Endothelial cell of umbilical vein (primary cell): ENCODE measurements around the gene FAM53A. TPM values are rescaled to one million over a fixed set of nuclear protein-coding genes. Genes with fewer than 3 reads are reported as not detected.

Source experiments
- BruUV-seq: library from RNA; stranded (reverse); fragments of 400-500 nt; replicated peaks from 2 replicates; lab custom pipeline; 2021; lab: Mats Ljungman, UMichigan
- CTCF ChIA-PET: fragments of 300-600, 350-600 bp; sonication (Branson Sonifier 250); formaldehyde crosslinking; loops from one replicate; lab custom pipeline; 2021; ENCODE audit warnings: antibody characterized with exemption, inconsistent platforms; lab: Charles Lee
- POLR2A ChIA-PET: fragments of 300-600, 350-600 bp; sonication (Branson Sonifier 250); formaldehyde crosslinking; loops from one replicate; lab custom pipeline; 2021; ENCODE audit warnings: antibody characterized with exemption, inconsistent platforms; lab: Charles Lee
- DNase-seq: peaks from one replicate; pipeline ENCODE4 v3.0.0-alpha.2; 2011; ENCODE audit warnings: low read depth, low spot score
- FAIRE-seq: peaks from 2 replicates; lab custom pipeline; 2011; peaks lifted over from hg19 to GRCh38; lab: Jason Lieb, UNC
- H2AFZ ChIP-seq: 2 replicates; pipeline ENCODE4 v1.6.0; 2012; ENCODE audit warnings: low read depth, low read length, control low read depth, inconsistent platforms
- H3K27ac ChIP-seq: 2 replicates; pipeline ENCODE4 v1.5.1; 2011; ENCODE audit warnings: low read depth, mild to moderate bottlenecking, control low read depth, low read length, moderate library complexity; ENCODE audit not compliant: insufficient read depth
- H3K27me3 ChIP-seq, 2 experiments: 2 replicates each; pipeline versions ENCODE4 v1.6.0 to v1.6.1; 2011; ENCODE audit warnings: low read length in 2 of 2, mixed read lengths in 1 of 2; ENCODE audit not compliant: control insufficient read depth in 2 of 2, insufficient read depth in 2 of 2
- H3K36me3 ChIP-seq, 2 experiments: 2 replicates in 1 of 2; 3 replicates in 1 of 2; pipeline ENCODE4 v1.5.1; 2011; ENCODE audit warnings: low read length in 2 of 2, mild to moderate bottlenecking in 1 of 2, moderate library complexity in 1 of 2; ENCODE audit not compliant: control insufficient read depth in 2 of 2, insufficient read depth in 2 of 2; ENCODE audit errors: extremely low read depth in 1 of 2
- H3K4me1 ChIP-seq: 3 replicates; pipeline ENCODE4 v1.5.1; 2011; ENCODE audit warnings: mild to moderate bottlenecking, low read length; ENCODE audit not compliant: control insufficient read depth, insufficient read depth; ENCODE audit errors: extremely low read depth
- H3K4me2 ChIP-seq: 2 replicates; pipeline ENCODE4 v1.6.1; 2011; ENCODE audit warnings: low read length, control low read depth, mixed read lengths; ENCODE audit not compliant: insufficient read depth
- H3K4me3 ChIP-seq, 3 experiments: fragments of 200-600 bp in 1 of 3; sonication (generic), shearing (Covaris generic) in 1 of 3; replicated peaks in 1 of 3; 2 replicates each; pipeline ENCODE4 v1.5.1; 2011 to 2016; ENCODE audit warnings: control low read depth in 3 of 3, low read length in 3 of 3, mild to moderate bottlenecking in 2 of 3, inconsistent platforms in 1 of 3, low read depth in 1 of 3, moderate library complexity in 1 of 3; ENCODE audit not compliant: insufficient read depth in 1 of 3
- H3K79me2 ChIP-seq: 2 replicates; pipeline ENCODE4 v1.6.0; 2012; ENCODE audit warnings: low read length, inconsistent platforms; ENCODE audit not compliant: control insufficient read depth, insufficient read depth
- H3K9ac ChIP-seq: replicated peaks from 2 replicates; pipeline ENCODE3; 2011; ENCODE audit warnings: low read length, control low read depth; ENCODE audit not compliant: insufficient read depth; ENCODE audit errors: extremely low read depth
- H3K9me1 ChIP-seq: replicated peaks from 3 replicates; pipeline ENCODE4 v1.6.0; 2011; ENCODE audit warnings: mild to moderate bottlenecking, low read length; ENCODE audit not compliant: control insufficient read depth, insufficient read depth; ENCODE audit errors: extremely low read depth
- H3K9me3 ChIP-seq: replicated peaks from 2 replicates; pipeline ENCODE4 v1.5.1; 2012; ENCODE audit warnings: low read length, inconsistent platforms; ENCODE audit not compliant: control insufficient read depth, insufficient read depth
- H4K20me1 ChIP-seq: replicated peaks from 2 replicates; pipeline ENCODE3; 2011; ENCODE audit warnings: mild to moderate bottlenecking, low read length; ENCODE audit not compliant: control insufficient read depth, insufficient read depth; ENCODE audit errors: extremely low read depth
- CTCF ChIP-seq, 2 donors: IDR thresholded peaks; 1 replicate in 1 of 2; 2 replicates in 1 of 2; pipeline ENCODE4 v1.5.1; 2011; ENCODE audit warnings: low read length in 2 of 2, mild to moderate bottlenecking in 2 of 2, moderate library complexity in 2 of 2, control low read depth in 1 of 2, inconsistent platforms in 1 of 2, low read depth in 1 of 2; ENCODE audit not compliant: insufficient read depth in 1 of 2; ENCODE audit errors: extremely low read depth in 1 of 2
- EZH2 ChIP-seq: IDR thresholded peaks from 2 replicates; pipeline ENCODE4 v1.6.1; 2012; ENCODE audit warnings: borderline replicate concordance, low read depth, mild to moderate bottlenecking, moderate library complexity, low read length, inconsistent platforms; ENCODE audit not compliant: severe bottlenecking
- FOS ChIP-seq: IDR thresholded peaks from 2 replicates; pipeline ENCODE4 v1.6.1; 2011; ENCODE audit warnings: mild to moderate bottlenecking, low read length, moderate library complexity, borderline replicate concordance; ENCODE audit not compliant: insufficient read depth
- GATA2 ChIP-seq: IDR thresholded peaks from 2 replicates; pipeline ENCODE4 v1.7.0; 2011; ENCODE audit warnings: low read depth, mild to moderate bottlenecking, moderate library complexity, mixed read lengths, low read length; ENCODE audit not compliant: insufficient read length, insufficient read depth
- JUN ChIP-seq: IDR thresholded peaks from 2 replicates; pipeline ENCODE4 v1.6.1; 2011; ENCODE audit warnings: borderline replicate concordance, low read depth; ENCODE audit not compliant: insufficient read length, insufficient read depth
- MAX ChIP-seq: IDR thresholded peaks from 2 replicates; pipeline ENCODE4 v1.6.1; 2011; ENCODE audit not compliant: insufficient read depth, insufficient read length
- MYC ChIP-seq: IDR thresholded peaks from one replicate; pipeline ENCODE4 v1.6.1; 2011; ENCODE audit warnings: mild to moderate bottlenecking, low read depth, low read length
- POLR2A ChIP-seq: IDR thresholded peaks from 2 replicates; pipeline ENCODE4 v1.6.1; 2012; ENCODE audit warnings: low read depth, mild to moderate bottlenecking, control low read depth, low read length
- POLR2AphosphoS5 ChIP-seq: IDR thresholded peaks from 2 replicates; pipeline ENCODE4 v1.6.1; 2012; ENCODE audit warnings: low read depth, mild to moderate bottlenecking, control low read depth, low read length, moderate library complexity; ENCODE audit not compliant: insufficient read depth
- dilution Hi-C: fragments of 300-500 bp; cut with MboI; formaldehyde crosslinking; loops from one replicate; pipeline ENCODE4 v1.15.0; 2019; ENCODE audit warnings: low sequenced_read_pairs; ENCODE audit not compliant: extremely low pct_ligation_motif_present
- intact Hi-C: fragments of 100-400 bp; cut with micrococcal nuclease; formaldehyde crosslinking; loops from one replicate; pipeline ENCODE4 v1.10.0; 2022
- polyA plus RNA-seq, 4 experiments: library from polyadenylated mRNA; depleted of rRNA in 3 of 4; stranded (reverse) in 3 of 4; unstranded in 1 of 4; fragments of >200 nt; gene quantifications; 2 replicates each; pipeline versions ENCODE4 v1.2.1 to v1.2.3, GENCODE V29; 2011 to 2012; ENCODE audit warnings: missing spikeins in 1 of 4
- total RNA-seq: library from RNA; stranded (reverse); gene quantifications from 2 replicates; pipeline ENCODE4 v1.2.3, GENCODE V29; 2021

FAM53A gene
- total and polyA plus RNA-seq, 2 donors (not counting 3 experiments of a cell fraction or from before 2014, with no cell fraction given) = 1.3 to 1.7 TPM

GRCh38 chr4:1667273-1667672 lies 16.8 kb downstream of the FAM53A start:
- CTCF ChIA-PET = interaction anchor here (1.7 kb wide), 1 partner anchor 26 kb away, joined by 6 read pairs; no protein-coding TSS in a partner anchor
- H3K9me3 ChIP-seq = no peaks in the 10 kb centered on the region
- H3K4me2 ChIP-seq = no peak overlapping the region
- H3K9ac ChIP-seq = no peak overlapping the region
- FAIRE-seq (no peak), DNase-seq (no peak)
- POLR2A ChIA-PET = no interaction called here
- no peak overlapping the region for H3K4me3 ChIP-seq
- no peak overlapping the region for H3K27ac ChIP-seq
- no peak overlapping the region for H2AFZ ChIP-seq
- H3K4me1 ChIP-seq = no peaks in the 10 kb centered on the region
- BruUV-seq = no TSS peak
- H3K79me2 ChIP-seq = no peaks in the 10 kb centered on the region
- H4K20me1 ChIP-seq = no peaks in the 10 kb centered on the region
- dilution Hi-C loops = no loop called here
- H3K36me3 ChIP-seq = no peaks in the 10 kb centered on the region
- intact Hi-C loops = no loop called here
- no peaks in the 10 kb centered on the region for H3K9me1 ChIP-seq
- TF ChIP-seq JUN (no peak), GATA2 (no peak), EZH2 (no peak), POLR2A (no peak), CTCF (IDR thresholded peaks at IDR 0.05; ENCODE audit: extremely low read depth in 1 of 2, insufficient read depth in 1 of 2, low read depth in 1 of 2, low read length in 2 of 2) (no peak), POLR2AphosphoS5 (no peak), MAX (no peak), FOS (no peak), MYC (no peak)
- no peaks in the 10 kb centered on the region for H3K27me3 ChIP-seq
